Hepatocyte (in vitro differentiated cells): ENCODE data around the gene TRIM10. TPM values are rescaled to one million over a fixed set of nuclear protein-coding genes. Genes with fewer than 3 reads are reported as not detected.

Experiments used
- DNase-seq: peaks from one replicate; pipeline ENCODE4 v3.0.0-alpha.2; 2016; ENCODE audit warnings: low spot score
- H2AFZ ChIP-seq: fragments of 200-600 bp; sonication (generic); 2 replicates; pipeline ENCODE4 v1.6.0; 2016; ENCODE audit warnings: antibody characterized with exemption, mild to moderate bottlenecking
- H3K27ac ChIP-seq: fragments of 200-600 bp; sonication (generic); 2 replicates; pipeline ENCODE4 v1.5.1; 2016; ENCODE audit warnings: mild to moderate bottlenecking
- H3K27me3 ChIP-seq: fragments of 200-600 bp; sonication (generic); 2 replicates; pipeline ENCODE4 v1.6.1; 2016
- H3K36me3 ChIP-seq: fragments of 200-600 bp; sonication (generic); replicated peaks from 2 replicates; pipeline ENCODE4 v1.5.1; 2016; ENCODE audit warnings: low read depth; ENCODE audit not compliant: insufficient read depth
- H3K4me1 ChIP-seq: fragments of 200-600 bp; sonication (generic); 2 replicates; pipeline ENCODE4 v1.5.1; 2016; ENCODE audit warnings: mild to moderate bottlenecking, moderate library complexity; ENCODE audit not compliant: insufficient read depth
- H3K4me2 ChIP-seq: fragments of 200-600 bp; sonication (generic); 2 replicates; pipeline ENCODE4 v1.6.0; 2016
- H3K4me3 ChIP-seq: fragments of 200-600 bp; sonication (generic); 2 replicates; pipeline ENCODE4 v1.5.1; 2016; ENCODE audit warnings: mild to moderate bottlenecking
- H3K79me2 ChIP-seq: fragments of 200-600 bp; sonication (generic); 2 replicates; pipeline ENCODE4 v1.6.0; 2017; ENCODE audit warnings: mild to moderate bottlenecking
- H3K9me2 ChIP-seq: fragments of 200-600 bp; sonication (generic); replicated peaks from 2 replicates; pipeline ENCODE4 v1.6.0; 2017; ENCODE audit warnings: mild to moderate bottlenecking; ENCODE audit not compliant: insufficient read depth
- H3K9me3 ChIP-seq: fragments of 200-600 bp; sonication (generic); 2 replicates; pipeline ENCODE4 v1.5.1; 2016; ENCODE audit warnings: low read depth, mild to moderate bottlenecking
- H4K20me1 ChIP-seq: fragments of 200-600 bp; sonication (generic); 2 replicates; pipeline ENCODE4 v1.6.0; 2016; ENCODE audit warnings: mild to moderate bottlenecking; ENCODE audit not compliant: insufficient read depth, poor library complexity, severe bottlenecking
- EZH2 ChIP-seq: fragments of 200-600 bp; sonication (generic); IDR thresholded peaks from 2 replicates; pipeline ENCODE4 v1.6.1; 2016; ENCODE audit warnings: antibody characterized with exemption, mild to moderate bottlenecking, borderline replicate concordance
- EZH2phosphoT487 ChIP-seq: fragments of 200-600 bp; sonication (generic); IDR thresholded peaks from one replicate; pipeline ENCODE4 v1.6.1; 2018; ENCODE audit warnings: antibody characterized with exemption, mild to moderate bottlenecking, low read depth, moderate library complexity; ENCODE audit not compliant: unreplicated experiment, severe bottlenecking
- WGBS: methylation state at CpG from one replicate; pipeline ENCODE4 v1.1.6; 2016; ENCODE audit warnings: low lambda C conversion rate; ENCODE audit errors: missing lambda C conversion rate; 5-methylcytosine and 5-hydroxymethylcytosine counted together
- polyA plus RNA-seq: library from polyadenylated mRNA; unstranded; fragments of >200 nt; fragmentation: Nextera tagmentation; extraction: Ambion mirVana; gene quantifications from 2 replicates; pipeline ENCODE4 v1.2.1, GENCODE V29; 2016
- total RNA-seq: library from RNA; depleted of rRNA; stranded (reverse); fragments of >200 nt; gene quantifications from 2 replicates; pipeline ENCODE4 v1.2.3, GENCODE V29; 2014
- TF ChIP-seq, protein P1 (sequence below): fragments of 200-600 bp; sonication (generic); IDR thresholded peaks from 2 replicates; pipeline ENCODE4 v1.5.1; 2016; ENCODE audit warnings: antibody characterized with exemption, mild to moderate bottlenecking; ENCODE audit not compliant: poor library complexity

Gene TRIM10
- total and polyA plus RNA-seq, 2 experiments from 2014 or later: 0.27 to 1.1 TPM

DNA sequence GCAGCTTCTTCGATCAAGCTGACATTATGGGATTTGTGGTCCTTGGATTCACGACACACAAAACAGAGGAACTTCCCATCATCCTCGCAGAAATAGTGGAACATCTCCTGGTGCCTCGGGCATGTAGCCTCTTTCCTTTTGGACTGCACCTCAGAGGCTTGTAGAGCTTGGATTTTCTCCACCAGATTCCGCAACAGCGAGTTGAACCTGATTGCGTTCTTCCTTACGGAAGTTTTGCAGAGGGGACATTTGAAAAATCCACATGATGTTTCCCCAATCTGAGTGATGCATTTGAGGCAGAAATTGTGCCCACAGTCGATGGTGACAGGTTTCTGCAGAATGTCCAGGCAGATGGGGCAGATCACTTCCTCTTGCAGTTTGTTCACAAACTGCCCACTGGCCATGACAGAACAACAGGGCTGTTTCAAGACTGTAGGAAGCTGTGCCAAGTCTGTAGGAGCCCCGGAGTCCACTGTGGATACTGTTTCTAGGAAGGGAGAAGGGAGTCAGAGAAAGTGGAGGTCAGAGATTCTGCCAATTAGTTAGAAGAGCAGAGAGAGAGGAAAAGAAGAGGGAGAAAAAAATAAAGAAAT lies 48.5 kb downstream of the TRIM10 start:
- Histone ChIP-seq H2AFZ (no peak overlapping the region), H3K79me2 (no peaks in the 10 kb centered on the region), H3K9me3 (no peaks in the 10 kb centered on the region), H3K9me2 (no peaks in the 10 kb centered on the region), H3K27me3 (peaks cover 28% of the 10 kb centered on the region), H3K4me2 (peak overlapping the region; percentile 60), H4K20me1 (no peaks in the 10 kb centered on the region), H3K27ac (peak overlapping the region; percentile 84), H3K36me3 (no peaks in the 10 kb centered on the region), H3K4me3 (no peak overlapping the region), H3K4me1 (peaks cover 10% of the 10 kb centered on the region)
- WGBS: 78% methylated on average over 10 of the region's 10 CpGs
- TF ChIP-seq EZH2 (no peak), EZH2phosphoT487 (no peak)
- TF ChIP-seq, protein P1, sequence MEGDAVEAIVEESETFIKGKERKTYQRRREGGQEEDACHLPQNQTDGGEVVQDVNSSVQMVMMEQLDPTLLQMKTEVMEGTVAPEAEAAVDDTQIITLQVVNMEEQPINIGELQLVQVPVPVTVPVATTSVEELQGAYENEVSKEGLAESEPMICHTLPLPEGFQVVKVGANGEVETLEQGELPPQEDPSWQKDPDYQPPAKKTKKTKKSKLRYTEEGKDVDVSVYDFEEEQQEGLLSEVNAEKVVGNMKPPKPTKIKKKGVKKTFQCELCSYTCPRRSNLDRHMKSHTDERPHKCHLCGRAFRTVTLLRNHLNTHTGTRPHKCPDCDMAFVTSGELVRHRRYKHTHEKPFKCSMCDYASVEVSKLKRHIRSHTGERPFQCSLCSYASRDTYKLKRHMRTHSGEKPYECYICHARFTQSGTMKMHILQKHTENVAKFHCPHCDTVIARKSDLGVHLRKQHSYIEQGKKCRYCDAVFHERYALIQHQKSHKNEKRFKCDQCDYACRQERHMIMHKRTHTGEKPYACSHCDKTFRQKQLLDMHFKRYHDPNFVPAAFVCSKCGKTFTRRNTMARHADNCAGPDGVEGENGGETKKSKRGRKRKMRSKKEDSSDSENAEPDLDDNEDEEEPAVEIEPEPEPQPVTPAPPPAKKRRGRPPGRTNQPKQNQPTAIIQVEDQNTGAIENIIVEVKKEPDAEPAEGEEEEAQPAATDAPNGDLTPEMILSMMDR: no peak
- DNase-seq: no peak

DNA sequence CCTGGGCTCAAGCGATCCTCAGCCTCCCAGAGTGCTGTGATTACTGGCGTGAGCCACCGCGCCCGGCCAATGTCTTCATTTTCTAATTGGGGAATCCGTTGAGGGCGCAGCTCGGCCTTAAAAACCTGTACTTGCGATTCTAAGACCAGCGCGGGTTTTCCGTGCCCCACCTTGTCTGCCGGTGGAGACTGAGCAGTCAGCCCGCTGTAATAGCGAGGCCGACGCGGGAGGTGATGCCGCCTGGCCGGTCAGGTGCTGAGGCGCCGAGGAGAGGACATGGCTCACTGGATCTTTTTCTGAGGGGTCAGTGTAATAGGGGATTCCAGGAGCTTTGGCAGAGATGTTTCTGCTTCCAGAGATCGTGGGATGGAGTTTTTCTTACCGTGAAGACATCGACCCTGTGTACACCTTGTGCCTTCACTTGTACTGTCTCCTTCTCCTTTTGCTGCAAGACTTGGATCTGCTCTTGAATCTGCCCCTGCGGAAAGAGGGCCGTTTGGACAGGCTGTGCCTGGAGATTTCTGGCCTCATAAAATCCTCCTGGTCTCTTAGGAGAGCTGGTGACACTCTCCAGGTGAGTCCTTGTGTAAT lies 49.6 kb downstream of the TRIM10 start:
- no peaks in the 10 kb centered on the region for H3K79me2 ChIP-seq
- H3K27ac ChIP-seq: peak overlapping the region; percentile 29
- DNase-seq: no peak

DNA sequence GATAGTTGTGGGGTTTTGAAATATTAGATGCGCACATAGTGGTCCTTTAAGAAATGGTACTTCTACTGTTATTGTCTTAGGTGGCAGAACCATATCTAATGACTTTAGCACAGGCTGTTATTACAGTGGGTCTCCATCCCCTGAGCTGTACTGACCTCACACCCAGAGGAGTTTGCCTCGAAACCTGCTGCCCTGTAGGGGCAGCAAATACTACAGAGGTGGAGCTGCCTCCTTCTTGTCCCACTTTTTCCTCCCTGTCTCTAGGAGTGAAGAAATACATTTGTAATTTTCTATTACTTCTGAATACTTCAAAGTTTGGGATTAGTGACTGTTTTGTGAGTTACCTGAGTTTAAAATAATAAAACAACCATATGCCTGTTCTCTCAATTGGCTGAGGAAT lies 56.4 kb downstream of the TRIM10 start:
- Histone ChIP-seq H3K9me3 (no peaks in the 10 kb centered on the region), H4K20me1 (no peaks in the 10 kb centered on the region), H3K79me2 (no peaks in the 10 kb centered on the region), H3K27me3 (peaks cover 22% of the 10 kb centered on the region), H3K36me3 (no peaks in the 10 kb centered on the region), H3K4me1 (peaks cover 20% of the 10 kb centered on the region), H3K9me2 (no peaks in the 10 kb centered on the region), H3K4me2 (no peak overlapping the region), H3K4me3 (no peak overlapping the region), H3K27ac (no peak overlapping the region), H2AFZ (no peak overlapping the region)
- TF ChIP-seq EZH2phosphoT487 (no peak), EZH2 (no peak)
- TF ChIP-seq, protein P1: no peak
- WGBS: 66% methylated on average over 2 of the region's 2 CpGs
- DNase-seq: no peak

More for the DNA sequence above, 49.6 kb downstream of the TRIM10 start:
- Histone ChIP-seq H4K20me1 (no peaks in the 10 kb centered on the region), H3K4me3 (no peak overlapping the region), H3K4me1 (peaks cover 10% of the 10 kb centered on the region), H3K27me3 (peaks cover 29% of the 10 kb centered on the region), H3K9me2 (no peaks in the 10 kb centered on the region), H3K36me3 (no peaks in the 10 kb centered on the region), H3K9me3 (no peaks in the 10 kb centered on the region), H2AFZ (no peak overlapping the region), H3K4me2 (peak overlapping the region; percentile 60)
- TF ChIP-seq EZH2: no peak
- no peak for TF ChIP-seq EZH2phosphoT487
- TF ChIP-seq, protein P1: no peak
- WGBS: 85% methylated on average over 26 of the region's 27 CpGs
